Stimulated activated CD4-positive, alpha-beta T cell treated with anti-CD3 and anti-CD28 coated beads, TNF-alpha, amount 100 ng/mL, for 1 hour (primary cell): ENCODE results near the gene SOST.
A peak's percentile ranks its signal among the peaks of the same experiment; 100 is the strongest.

Experiments
- DNase-seq, 3 donors: peaks; one replicate each; pipeline ENCODE4 v3.0.0-alpha.2; 2020; ENCODE audit warnings: low read depth in 3 of 3, low spot score in 1 of 3

SOST gene

DNA sequence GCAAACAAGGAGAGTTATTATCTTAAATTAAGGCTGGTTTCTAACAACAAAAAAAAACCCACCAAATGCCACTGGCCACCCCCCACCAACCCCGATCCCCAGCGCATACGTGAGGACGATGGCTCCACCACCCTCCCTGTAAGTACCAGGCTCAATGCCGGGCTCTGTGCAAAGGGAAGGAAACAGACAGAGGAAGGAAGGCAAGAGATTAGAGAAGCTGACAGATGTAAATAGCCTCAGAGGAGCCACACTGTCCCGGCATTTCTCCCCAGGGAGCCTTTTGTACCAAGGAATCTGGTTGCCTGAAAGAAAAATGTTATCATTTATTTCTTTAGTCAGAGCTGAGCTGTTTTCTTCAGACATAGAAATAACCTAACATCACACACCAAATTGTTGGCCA lies 13.1 kb downstream of the SOST start:
- DNase-seq = no peak

DNA sequence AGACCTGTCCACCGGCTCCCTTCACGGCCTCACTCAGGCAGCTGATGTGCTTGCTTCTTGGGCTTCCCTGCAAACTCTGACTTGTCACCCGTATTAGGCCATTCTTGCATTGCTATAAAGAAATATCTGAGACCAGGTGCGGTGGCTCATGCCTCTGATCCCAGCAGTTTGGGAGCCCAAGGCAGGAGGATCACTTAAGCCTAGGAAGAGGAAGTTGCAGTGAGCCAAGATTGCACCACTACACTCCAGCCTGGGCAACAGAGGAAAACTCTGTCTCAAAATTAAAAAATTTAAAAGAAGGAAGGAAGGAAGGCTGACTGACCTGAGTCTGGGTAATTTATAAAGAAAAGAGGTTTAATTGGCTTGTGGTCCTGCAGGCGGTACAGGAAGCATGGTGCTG lies 17.0 kb downstream of the SOST start:
- no peak for DNase-seq

DNA sequence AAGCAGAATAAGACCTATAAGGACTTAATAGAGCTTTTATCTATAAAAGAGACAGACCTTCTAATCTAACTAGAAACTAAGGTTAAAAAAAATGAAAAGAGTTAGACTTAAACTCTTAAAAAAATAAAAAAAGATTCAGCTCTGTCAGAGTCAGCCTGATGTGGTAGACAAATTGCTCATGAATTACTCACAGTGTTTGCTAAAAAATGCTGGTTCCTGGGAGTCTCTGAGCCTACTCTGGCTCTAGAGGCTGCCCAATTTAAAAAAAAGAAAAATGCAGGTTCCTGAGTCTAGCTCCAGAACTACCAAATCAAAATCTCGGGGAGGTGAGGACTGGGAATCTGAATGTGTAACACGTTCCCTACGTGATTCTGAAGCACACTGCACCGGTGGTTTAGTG lies 18.1 kb downstream of the SOST start:
- no peak for DNase-seq

DNA sequence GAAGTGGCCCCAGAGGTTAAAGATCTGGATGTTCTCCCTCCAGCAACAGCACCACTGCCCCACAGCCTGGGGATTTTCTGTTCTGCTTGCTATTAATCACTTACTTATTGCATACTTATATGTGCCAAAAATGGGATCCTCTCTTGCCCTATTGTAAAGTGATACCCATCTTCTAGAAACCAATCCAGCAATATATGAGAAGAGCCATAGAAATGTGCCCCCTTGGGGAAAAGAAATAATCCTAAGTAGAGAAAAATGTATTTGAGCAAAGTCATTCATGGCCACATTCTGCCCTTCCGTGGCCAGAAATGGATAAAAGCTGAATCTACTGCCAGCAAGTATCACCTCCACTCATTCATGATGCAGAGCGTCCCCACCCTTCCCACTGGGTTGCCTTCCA lies 20.9 kb downstream of the SOST start:
- DNase-seq = no peak

DNA sequence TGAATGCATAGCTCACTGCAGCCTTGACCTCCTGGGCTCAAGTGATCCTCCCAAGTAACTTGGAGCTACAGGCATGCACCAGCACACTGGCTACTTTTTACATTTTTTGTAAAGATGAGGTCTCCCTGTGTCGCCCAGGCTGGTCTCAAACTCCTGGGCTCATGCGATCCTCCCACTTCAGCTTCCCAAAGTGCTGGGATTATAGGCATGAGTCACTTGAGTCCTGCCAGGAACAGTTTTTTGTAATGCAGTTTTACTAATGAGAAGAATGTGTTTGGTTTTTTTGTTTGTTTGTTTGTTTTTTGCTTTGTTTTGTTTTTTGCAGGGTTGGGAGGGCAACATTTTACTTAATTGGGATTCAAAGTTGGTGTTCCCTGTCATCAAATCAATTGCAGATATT lies 22.2 kb downstream of the SOST start:
- no peak for DNase-seq

DNA sequence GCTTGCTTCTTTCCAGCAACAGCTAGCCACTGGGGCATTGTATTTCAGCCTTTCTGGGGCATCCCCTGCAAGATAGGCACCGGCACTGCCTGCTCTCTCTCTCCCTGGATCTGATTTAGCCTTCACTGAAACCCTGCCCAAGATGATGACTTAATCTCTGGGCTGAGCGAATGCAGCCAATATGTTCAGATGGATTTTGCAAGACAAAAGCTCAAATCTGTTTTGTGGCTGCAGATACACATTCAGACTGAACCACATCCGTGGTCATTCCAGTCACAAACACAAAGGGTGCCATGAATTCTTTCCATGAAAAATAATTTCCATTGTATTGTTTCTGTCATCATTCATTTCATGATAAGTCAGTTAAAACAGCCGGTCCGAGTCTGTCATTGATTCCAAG lies 24.2 kb downstream of the SOST start:
- no peak for DNase-seq

DNA sequence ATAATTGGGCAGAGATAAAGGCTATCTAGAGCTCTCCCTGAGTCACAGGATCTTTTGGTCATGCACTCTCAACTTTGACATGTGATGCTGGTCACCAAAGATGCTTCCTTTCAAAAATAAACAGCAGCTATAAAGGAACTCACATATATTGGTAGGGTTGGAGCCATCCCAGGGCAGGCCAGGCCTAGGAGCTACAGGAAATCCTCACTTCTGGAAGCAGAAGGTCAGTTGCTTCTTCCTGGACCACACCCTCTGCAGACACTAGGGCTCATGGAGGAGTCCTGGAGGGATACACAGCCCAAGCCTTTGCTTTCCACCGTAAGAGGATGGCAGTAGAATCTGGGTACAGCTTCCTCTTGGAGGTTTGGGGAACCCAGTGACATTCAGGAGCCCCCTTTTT lies 24.6 kb downstream of the SOST start:
- no peak for DNase-seq

DNA sequence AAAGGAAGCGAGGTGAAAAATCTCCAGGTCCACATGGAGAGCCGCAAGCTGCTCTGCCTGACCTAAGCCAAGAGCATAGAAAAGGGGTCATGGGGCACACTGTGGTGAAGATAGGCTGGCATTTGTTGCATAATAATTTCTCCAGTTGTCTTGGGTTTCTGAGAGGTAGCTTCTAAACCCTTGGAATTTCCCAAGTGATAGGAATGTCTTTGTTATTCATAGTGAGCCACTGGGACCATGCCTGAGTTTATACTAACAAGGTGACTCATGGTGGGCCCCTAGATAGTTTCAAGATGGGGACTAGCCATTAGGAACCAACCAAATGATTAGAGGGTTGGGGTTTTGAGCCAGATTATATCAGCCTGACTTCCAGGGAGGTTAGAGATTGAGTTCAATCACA lies 25.6 kb downstream of the SOST start:
- DNase-seq = no peak

DNA sequence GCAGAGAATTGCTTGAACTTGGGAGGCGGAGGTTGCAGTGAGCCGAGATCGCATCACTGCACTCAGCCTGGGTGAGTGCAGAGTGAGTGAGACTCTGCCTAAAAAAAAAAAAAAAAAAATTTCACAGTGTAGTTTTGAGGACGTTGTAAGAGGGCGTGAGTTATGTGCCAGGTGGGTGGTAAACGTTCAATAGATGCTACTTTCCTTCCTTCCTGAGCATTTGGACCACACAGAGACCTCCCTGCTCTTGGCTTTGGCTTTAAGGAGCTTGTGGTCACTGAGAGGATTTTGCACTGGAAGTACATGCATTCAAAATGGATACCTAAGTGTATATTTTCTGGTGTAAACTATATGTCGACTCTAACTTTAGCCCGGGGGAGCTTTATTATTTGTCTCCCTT lies 30.5 kb downstream of the SOST start:
- DNase-seq = no peak

DNA sequence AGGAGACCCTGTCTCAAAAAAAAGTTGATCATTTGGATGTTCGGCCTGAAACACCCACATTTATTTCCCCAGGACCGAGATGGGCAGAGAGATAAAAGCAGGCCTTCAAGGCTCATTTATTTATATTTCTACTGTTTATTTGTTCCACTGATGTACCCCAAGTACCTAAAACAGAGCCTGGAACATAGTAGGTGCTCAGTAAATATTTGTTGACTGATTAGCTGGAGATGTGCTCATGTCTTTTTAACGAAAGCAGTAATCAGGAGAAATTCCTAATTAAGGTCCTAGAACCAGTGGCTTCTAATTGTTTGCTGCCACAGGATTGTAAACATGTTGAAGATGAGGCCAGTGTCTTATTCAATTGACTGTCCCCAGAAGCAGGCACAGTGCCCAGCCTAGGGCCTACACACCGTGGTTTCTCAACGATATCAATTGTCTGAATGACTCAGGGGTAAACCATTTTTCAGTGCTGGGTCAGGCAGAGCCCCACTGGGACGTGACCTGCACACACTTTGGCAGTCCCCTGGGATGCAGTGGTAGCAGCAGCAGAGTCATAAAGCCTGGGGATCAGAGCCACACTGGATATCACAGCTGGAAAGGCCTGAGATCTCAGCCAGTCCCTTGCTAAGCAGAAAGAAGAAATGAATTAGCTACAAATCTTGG lies 34.8 kb downstream of the SOST start:
- DNase-seq = no peak

DNA sequence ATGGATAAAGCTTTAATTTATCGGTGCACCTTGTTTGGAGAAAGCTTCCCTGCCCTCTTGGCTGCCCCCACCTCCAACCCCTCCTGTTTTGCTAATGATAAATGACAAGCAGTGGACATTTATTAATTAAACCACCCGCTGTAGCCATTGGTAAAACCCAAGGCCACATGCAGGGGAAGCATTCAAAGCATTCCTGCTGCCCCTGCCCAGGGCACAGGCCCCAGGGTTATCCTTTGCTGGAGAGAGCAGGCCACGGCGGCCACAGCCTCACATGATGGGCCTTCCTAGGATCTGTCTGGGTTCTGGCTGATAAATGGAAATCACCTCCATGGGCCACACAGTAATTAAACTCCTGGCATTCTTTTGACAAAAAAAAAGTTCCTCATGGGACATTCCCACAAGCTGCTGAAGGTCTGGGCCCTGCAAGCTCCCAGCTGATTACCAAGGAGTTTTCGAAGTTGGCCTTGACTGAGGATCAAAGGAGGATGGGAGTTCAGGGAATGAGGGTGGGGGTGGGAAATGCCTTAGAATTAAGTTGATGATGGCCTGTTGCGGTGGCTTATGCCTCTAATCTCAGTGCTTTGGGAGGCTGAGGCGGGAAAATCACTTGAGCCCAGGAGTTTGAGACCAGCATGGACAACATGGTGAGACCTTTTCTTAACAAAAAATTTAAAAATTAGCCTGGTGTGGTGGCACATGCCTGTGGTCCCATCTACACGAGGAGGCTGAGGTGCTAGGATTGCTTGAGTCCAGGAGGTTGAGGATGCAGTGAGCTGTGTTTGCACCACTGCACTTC lies 35.5 kb downstream of the SOST start:
- no peak for DNase-seq

DNA sequence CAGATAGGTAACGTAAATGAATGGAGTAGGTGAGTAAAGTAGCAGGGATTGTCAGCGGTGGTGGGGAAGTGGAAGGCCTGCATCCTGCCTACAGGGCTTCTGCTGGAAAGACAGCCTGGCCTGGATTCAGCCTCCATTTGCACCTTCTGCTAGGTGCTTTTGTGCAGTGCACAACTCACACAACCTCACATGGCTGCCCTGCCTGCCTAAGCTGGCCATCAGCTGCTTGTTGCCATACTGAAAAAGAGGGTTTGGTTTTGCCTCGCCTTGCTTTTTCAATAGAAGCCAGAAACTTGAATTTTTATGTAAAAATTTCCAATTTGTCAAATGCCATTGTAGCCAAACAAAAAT lies 36.3 kb downstream of the SOST start:
- no peak for DNase-seq

DNA sequence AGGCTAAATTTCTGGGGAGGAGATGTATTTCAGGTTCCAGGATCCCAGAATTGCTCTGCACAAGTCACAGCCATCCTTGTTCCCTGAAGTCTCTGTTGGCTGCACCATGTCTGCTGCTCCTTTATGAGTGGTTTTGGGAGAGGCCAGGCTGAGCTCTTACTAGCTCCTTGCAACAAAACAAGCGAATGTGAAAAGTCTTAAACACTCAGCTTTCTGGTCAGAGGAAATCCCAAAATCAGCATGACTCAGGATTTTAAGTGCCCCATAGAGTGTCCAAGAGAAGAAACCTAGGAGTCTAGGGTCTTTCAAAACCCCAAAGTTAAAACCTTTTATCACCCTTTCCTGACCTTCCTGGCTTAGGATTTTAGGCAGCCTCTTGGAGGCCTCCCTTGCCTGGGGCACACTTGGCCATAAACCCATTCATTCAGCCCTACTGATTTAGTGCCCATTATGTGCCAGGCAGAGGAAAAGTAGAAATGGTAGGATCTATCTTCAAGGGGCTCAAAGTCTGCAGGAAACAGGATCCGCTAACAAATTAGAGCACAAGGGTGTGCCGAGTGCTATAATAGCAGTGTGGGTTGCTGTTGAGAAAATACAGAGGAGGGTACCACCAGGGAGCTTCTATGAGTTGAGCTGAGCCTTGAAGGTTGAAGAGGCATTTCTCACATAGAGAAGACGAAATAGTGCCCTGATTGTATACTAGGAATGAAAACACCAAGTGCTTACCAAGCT lies 36.9 kb downstream of the SOST start:
- DNase-seq = no peak

DNA sequence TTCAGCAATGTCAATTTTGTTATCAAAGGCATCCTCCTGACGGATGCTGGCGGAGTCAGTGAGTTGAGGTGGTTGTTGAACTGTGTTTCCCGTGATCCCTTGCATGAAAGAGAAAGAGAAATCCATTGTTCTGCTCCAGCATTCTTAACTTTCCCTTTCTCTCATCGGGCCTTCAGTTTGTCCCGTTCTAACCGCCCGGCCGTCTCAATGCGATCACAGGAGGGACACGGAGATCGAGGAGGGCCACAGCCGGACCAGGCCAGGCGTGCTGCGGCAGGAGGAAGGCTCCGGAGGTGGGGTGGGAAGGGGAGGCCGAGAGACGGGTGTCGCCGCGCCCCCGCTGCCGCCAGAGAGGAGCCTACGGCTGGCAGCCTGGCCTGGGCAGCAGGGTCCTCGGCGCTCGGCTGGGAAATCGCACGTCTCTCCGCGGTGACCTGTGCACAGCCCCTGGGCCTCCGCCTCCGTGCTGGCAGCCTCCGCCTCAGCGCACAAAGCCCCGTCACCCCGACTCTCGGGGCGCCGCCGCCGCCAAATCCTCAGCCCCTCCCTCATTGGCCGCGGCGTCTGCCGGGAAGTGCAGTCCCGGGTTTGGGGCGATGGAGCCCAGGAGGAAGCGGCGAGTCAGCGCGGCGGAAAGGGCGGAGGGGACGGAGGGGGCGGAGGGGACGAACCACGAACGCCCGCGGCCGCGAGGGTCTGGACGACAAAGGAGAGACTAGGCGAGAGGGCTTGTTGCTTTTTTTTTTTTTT lies 38.1 kb downstream of the SOST start:
- peak; percentile 27 to 68 (median 52) for DNase-seq

DNA sequence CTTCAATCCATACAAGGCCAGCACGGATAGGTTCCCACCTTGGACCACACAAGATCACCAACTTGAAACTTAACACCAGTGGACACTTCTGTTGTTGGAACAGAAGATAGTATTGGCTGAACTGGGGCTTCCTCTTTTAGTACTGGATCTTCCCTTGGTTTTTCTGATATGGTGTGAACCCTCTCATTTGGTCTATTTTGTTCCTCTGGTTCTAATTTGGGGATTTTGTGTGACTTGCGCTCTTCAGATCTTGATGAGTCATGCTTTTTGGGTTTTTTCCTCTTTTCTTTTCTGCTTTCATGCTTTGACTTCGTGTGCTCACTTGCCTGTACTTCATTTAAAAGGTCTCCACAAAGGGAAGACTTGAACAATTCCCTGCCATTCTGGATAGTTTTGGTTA lies 39.0 kb downstream of the SOST start:
- no peak for DNase-seq

DNA sequence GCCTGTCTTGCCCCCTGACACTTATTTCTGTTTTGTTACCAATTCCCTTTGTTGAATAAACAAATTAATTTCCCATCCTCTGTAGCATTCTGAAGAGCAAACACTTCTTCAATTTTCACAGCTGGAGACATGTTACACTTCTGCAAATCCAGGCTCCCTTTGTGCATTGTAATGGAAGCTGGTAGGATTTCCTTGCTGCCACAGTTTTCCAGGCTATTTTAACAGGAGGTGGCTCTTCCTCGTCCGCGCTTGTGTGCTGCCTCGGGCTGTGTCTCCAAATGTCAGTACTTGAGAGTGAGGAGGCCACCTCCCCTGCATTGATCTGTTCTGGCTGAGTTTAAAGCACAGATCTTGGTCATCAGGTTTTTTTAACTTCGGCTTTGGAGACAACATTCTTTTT lies 40.0 kb downstream of the SOST start:
- no peak for DNase-seq

DNA sequence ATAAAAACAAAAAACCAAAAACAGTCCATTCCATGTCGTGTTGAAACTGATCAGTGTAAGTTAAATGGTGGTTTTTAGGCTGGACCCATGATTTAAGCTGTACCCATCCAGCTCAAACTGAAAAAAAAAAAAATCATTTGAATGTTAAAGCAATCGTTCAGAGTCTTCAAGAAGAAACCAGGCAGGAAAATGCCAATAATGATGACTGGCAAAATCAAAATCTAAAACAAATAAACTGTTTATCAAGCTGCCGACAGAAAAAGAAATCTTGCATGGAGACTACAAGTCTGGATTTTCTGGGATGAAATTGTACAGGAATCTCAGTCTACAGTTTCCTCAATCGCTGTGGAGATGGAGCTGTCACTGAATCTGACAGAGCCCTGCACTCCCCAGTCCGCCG lies 40.7 kb downstream of the SOST start:
- DNase-seq = no peak

DNA sequence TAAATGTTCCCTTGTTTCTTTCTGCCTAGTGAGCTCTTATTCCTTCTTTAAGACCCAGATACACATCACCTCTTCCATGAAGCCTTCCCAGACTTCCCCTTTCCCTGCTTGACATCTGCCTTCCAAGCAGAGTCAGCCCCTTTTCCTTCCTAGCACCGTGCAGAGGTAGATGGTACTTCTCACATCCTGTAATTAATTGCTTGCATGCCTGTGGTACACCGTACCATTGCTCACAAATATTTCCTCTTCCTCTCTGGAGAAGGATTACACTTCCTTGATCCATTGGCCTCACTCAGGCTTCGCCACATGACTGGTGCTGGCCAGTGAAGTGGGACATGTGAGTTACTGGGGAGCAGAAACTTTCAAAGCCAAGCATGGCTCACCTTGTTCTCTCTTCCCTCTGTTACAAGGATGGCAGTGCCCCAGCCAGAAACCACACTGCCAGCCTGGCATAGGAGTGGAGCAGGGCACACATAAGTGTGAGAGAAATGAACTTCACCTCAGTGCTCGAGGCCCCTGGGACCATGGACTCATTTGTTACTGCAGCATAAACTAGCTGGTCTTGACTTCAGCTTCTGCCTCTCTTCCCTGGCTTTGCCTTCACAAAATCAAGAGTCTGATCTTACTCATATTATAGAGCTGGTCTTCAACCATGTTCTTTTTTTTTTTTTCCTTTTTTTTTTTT lies 44.0 kb downstream of the SOST start:
- no peak for DNase-seq

DNA sequence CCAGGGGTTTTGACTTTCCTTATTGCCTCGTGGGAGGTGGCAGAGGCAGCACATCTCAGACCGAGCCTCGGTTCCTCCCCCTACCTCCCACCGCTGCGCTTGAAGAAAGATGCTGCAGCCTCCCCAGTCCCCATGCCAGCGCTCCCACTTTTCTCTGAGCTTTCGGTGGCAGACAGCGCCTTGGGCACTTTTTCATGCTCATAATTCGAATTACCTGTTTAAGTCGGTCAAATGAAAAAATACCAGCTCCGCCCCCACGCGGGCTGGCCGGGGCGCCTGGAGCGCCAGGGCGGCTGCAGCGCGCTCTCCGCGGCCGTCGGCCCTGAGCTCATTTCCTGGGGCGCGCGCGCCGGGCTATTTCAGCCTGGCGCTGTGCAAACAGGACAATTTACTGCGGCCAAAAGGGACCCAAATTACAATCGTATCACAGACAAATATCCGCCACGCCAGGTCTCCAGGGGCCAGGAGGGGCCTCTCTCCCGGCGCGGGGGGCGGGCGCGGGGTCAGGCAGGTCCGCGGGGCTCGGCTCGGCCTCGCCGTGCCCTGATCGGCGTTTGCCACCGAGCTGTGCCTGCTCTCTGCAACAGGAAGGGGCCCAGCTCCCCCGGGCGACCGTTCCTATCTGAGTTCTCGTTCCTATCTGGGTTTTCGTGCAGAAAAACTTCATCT lies 45.0 kb downstream of the SOST start:
- no peak for DNase-seq

DNA sequence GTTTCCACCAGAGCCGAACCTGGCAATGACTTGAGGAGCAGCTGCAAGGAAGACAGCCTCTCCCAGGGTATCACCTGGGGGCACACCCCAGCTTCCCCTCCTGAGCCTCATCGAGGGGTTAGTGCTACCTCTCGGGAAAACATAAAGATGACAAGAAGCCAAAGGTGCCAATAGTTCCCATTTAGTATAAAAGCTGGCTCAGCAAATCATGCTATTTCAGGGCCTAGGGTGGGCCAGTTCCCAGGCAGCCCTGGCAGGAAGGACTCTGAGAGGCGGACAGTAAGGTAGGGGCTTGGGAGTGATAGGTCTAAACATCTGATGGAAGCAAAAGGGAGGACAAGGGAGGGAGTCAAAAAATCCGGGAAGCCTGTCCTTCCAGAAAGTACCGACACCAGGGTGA lies 46.2 kb downstream of the SOST start:
- DNase-seq = no peak

DNA sequence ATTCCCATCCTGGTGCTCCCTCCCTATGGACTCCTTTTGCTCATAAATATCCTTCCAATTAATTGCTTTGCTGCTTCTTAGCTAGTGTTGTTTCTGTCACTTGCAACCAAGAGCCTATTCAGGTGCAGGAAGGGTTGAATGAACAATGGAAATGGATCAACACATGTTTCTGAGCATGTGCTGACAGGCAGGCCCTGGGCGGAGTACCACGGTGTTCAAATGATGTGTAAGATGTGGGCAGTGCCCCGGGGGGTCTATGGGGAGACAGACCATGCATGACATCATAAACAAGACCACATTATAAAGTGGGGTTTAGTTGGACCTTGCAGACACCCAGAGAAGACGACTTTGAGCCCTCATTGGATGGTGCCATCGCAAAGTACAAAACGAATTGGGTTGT lies 48.5 kb downstream of the SOST start:
- DNase-seq = no peak
